Cerebellar cortex (tissue), 1 donor: ENCODE measurements around the gene HOXD11.
A peak's percentile ranks its signal among the peaks of the same experiment; 100 is the strongest.

Experiments used
- DNase-seq: peaks from one replicate; pipeline ENCODE4 v3.0.0-alpha.2; 2015; ENCODE audit warnings: low spot score

The HOXD11 gene

GRCh38 chr2:176093898-176094249, 13.2 kb upstream of the HOXD11 start:
- DNase-seq: no peak

GRCh38 chr2:176094349-176094748, 12.7 kb upstream of the HOXD11 start:
- DNase-seq: no peak

DNA sequence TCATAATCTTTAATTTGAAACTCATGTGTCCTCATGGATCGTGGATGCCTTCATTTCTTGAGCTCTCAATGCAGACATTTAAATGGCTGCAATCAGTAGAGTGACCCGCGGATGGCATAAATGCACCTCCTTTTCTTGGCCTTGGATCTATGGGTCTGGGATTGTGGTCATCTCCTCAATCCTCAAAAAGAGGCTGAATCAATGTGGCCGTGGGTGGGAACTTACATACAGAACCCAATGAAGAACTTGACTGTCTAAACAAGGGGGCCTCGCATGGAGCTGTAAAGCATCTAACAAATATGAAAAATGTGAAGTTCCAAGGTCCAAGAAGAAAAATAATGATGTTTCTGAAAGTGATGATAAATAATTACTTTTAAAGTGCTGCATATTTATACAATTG, 11.7 kb upstream of the HOXD11 start:
- DNase-seq: no peak

GRCh38 chr2:176096243-176096985, 10.7 kb upstream of the HOXD11 start:
- DNase-seq: no peak

GRCh38 chr2:176096986-176097819, 9.9 kb upstream of the HOXD11 start:
- DNase-seq: peak; percentile 52

DNA sequence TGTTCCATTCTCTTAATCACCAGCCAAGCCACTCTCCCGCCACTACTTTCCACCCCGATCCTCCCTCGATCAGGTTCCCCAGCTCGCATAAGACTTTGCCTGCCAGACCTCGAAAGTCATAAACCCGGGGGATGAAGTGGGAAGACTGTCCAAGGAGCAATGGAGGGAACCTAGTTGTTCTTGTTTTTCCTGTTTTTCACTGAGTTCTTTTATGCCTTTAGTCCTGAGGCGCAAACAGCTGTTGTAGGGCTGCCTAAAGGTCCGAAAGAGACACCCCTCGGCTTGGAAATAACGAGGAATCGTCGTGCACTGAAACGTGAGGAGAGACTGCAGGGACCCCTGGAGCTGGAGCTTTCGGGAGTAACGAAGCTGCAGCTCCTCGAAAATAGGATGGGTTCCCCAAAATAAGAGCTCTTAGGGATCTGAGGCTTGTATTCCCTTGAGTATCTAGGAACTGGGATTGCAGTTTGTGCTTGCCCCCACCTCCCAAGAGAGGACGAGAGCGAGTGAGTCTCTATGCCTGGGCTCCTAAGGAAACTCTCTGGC, 9.2 kb upstream of the HOXD11 start:
- DNase-seq: no peak

DNA sequence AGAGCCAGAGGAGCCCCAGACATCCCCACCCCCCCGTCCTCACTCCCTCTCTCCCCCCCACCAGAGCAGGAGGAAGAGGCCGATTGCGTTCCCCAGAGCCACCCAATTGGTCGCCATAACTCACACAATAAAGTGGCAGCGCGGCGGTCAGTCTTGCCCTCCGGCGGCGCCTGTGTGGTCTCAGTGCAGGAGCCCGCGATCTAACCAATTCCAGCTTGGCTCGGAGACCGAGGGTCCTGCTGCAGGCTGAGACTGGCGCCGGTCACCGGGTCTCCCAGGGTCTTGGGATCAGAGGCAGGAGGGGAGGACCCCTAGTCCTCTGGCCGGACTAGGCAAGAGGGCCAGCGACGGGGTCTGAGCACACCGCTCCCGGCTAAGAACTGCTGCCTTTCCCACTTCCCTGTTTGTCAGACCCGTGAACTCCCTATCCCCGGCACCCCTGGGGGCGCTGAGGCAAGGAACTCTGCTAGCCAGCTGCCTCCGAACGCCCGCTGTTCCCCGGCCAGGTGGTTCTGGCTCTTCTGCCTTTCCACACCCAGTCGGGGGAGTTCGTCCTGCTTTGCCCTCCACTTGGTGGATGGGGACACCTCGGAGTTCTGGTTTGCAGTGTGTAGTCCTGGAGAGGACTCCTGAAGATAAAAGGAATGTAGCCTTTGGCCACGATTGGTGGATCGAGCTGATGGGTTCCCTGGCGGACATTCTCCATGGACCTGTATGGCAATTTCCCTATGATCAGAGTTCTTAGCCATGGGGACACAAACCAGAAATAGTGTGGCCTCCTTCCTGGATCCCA, 8.5 kb upstream of the HOXD11 start:
- DNase-seq: no peak

GRCh38 chr2:176099159-176099727, 7.8 kb upstream of the HOXD11 start:
- no peak for DNase-seq

DNA sequence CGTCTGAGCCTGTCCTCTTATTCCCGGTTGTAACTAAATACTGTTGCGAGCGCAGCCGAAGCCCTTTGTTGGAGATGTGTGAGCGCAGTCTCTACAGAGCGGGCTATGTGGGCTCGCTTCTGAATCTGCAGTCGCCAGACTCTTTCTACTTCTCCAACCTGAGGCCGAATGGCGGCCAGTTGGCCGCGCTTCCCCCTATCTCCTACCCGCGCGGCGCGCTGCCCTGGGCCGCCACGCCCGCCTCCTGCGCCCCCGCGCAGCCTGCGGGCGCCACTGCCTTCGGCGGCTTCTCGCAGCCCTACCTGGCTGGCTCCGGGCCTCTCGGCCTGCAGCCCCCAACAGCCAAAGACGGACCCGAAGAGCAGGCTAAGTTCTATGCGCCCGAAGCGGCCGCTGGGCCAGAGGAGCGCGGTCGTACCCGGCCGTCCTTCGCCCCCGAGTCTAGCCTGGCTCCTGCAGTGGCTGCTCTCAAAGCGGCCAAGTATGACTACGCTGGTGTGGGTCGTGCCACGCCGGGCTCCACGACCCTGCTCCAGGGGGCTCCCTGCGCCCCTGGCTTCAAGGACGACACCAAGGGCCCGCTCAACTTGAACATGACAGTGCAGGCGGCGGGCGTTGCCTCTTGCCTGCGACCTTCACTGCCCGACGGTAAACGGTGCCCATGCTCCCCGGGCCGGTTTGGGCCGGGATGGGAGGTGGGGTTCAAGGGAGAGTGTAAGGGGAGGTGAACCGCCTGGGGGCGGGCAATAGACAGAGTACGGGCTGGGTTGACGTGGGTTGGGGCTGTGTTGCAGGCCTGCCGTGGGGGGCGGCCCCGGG, 7.1 kb upstream of the HOXD11 start, which contains the start of gene HOXD12:
TSS of gene HOXD12 (plus strand) at position 68 of the 819 bp plus-strand sequence. CDS start at position 75, 7 bp downstream.
- DNase-seq: no peak

- DNase-seq: no peak
Measured at GRCh38 chr2:176100547-176101140, 6.4 kb upstream of the HOXD11 start.

GRCh38 chr2:176101216-176101830, 5.8 kb upstream of the HOXD11 start:
- DNase-seq: no peak

DNA sequence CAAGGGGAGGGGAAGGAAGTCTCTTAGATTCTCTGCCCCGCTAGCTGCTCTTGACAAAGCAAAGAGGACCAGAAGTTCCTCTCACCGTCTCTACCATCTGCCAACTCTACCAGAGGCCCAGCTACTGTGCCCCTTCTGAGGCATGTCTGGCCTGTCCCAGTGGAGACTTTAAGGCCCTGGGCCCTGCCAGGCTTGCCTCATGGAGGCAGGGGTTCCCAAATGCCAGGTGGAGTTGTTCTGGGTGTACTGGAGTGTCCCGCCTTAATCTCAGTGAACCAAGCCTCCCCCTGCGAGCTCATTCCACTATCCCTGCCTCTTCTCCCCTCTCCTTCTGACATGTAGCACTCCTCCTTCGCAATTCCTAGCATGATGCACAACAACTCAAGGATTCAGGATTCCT, 5.2 kb upstream of the HOXD11 start:
- DNase-seq: no peak

- DNase-seq: no peak
Measured at GRCh38 chr2:176102309-176102866, 4.7 kb upstream of the HOXD11 start.

DNA sequence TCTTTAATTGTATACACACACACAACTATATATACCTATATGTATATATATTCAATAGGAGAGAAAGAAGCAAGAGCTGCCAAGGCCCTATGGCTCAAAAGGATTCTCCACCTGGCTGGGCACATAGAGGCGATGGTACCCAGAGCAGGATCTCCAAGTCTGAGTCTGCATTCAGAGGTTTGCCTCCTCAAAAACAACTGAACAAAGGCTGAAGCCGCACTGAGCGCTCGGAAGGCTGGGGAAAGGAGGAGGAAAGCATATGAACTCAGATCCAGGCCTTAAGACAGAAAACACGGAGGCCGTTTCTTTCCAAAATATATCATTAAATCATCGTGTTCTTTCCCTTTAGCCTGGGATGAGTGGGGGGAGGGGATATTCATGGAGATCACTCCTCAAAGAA, 3.9 kb upstream of the HOXD11 start:
- no peak for DNase-seq

- DNase-seq: no peak
Measured at GRCh38 chr2:176103742-176104315, 3.3 kb upstream of the HOXD11 start.

- DNase-seq: no peak
Measured at GRCh38 chr2:176104316-176105077, 2.6 kb upstream of the HOXD11 start.

DNA sequence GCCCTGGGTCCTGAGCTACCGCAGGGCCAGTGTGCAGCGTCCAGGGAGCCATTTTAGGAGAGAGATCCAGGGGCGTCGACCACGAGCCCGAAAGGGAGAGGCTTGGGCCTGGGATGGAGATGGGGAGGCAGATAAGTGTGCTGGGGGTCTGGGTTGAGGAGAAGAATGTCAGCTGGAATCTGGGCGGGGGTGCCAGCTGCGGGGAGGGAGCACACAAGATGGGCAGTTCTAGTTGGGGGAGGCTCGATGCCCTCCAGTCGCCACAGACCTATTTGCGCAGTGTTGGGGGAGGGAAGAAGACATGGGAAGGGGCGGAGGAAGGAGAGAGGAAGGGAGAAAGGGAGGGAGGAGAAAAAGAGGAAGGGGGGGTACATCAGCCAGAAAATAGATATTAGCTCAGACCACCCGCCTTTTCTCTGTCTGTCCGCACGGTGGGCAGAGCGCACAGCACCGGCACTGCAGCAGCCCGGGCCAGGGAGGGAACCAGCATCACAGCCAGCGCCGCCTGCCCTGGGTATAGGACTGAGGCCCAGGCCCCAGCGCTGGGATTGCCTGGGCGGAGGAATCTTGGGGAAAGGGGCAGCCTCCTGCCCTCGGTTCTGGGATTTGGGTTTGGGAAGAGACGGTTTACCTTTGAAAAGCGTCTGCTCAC, 1.9 kb upstream of the HOXD11 start:
- no peak for DNase-seq
